Measurements from ENCODE around the gene TTK.
"Not testable (repeated sequence)": the region's sequence is repeated elsewhere in the genome, so short reads cannot be mapped to it uniquely, and the experiment has no call there.

Gene TTK

GRCh38 chr6:80021591-80021990 is 17.1 kb downstream of the TTK start:
- no peak for DNase-seq (ENCODE audit: low spot score)

- no peak for DNase-seq (ENCODE audit: low spot score)
Measured at GRCh38 chr6:80022803-80023202, 18.4 kb downstream of the TTK start.

GRCh38 chr6:80028589-80028988 is 24.1 kb downstream of the TTK start:
- no peak for DNase-seq (ENCODE audit: low spot score)

- no peak for DNase-seq (ENCODE audit: low spot score)
Measured at GRCh38 chr6:80029470-80029869, 25.0 kb downstream of the TTK start.

GRCh38 chr6:80048220-80048619 is 43.8 kb downstream of the TTK start:
- DNase-seq (ENCODE audit: low spot score): not testable (repeated sequence)

GRCh38 chr6:80060774-80061173 is 56.3 kb downstream of the TTK start:
- DNase-seq (ENCODE audit: low spot score): no peak

GRCh38 chr6:80068146-80068545 is 63.7 kb downstream of the TTK start:
- DNase-seq (ENCODE audit: low spot score): not testable (repeated sequence)

GRCh38 chr6:80070431-80070830 is 66.0 kb downstream of the TTK start:
- DNase-seq (ENCODE audit: low spot score): not testable (repeated sequence)

- DNase-seq (ENCODE audit: low spot score): no peak
Measured at GRCh38 chr6:80077067-80077466, 72.6 kb downstream of the TTK start.

- no peak for DNase-seq (ENCODE audit: low spot score)
Measured at GRCh38 chr6:80088637-80089036, 84.2 kb downstream of the TTK start.

GRCh38 chr6:80091506-80091905 is 87.1 kb downstream of the TTK start:
- DNase-seq (ENCODE audit: low spot score): no peak

Data from ecto neural progenitor cell (in vitro differentiated cells).